ENCODE results near the gene RETREG3. TPM values are rescaled to one million over a fixed set of nuclear protein-coding genes. Genes with fewer than 3 reads are reported as not detected.
A peak's percentile ranks its signal among the peaks of the same experiment; 100 is the strongest.

The RETREG3 gene
- total RNA-seq, 1 donor from 2014 or later: 61.8 TPM

DNA sequence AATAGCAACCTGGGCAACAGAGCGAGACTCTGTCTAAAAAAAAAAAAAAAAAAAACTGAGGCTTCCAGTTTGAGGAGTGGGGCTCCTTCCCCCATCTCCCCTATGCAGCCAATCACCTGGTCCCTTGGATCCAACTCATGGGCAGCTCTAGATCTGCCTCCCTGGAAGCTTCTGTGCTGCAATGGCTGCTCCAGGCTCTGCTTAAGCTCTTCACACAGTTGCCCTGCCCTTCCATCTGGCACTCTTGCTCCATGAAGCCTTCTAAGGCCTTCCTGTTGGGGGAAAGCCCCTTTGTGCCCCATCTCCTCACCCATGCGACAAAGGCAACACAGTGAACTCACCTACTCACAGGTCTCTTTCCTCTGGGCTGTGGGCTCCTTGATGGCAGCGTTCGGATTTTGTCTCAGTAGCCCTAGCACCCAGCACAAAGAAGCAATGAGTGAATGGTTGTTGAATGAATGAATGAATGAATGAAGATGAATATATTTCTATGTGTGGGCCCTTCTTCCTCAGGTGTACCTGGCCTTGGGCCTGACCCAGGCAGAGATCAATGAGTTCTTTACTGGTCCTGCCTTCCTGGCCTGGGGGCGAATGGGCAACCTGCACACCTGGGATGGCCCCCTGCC lies 71.2 kb downstream of the RETREG3 start:
- peaks cover 29% of the 10 kb centered on the region for H3K4me1 Mint-ChIP-seq (ENCODE audit: low read depth)
- TF ChIP-seq, protein P1, sequence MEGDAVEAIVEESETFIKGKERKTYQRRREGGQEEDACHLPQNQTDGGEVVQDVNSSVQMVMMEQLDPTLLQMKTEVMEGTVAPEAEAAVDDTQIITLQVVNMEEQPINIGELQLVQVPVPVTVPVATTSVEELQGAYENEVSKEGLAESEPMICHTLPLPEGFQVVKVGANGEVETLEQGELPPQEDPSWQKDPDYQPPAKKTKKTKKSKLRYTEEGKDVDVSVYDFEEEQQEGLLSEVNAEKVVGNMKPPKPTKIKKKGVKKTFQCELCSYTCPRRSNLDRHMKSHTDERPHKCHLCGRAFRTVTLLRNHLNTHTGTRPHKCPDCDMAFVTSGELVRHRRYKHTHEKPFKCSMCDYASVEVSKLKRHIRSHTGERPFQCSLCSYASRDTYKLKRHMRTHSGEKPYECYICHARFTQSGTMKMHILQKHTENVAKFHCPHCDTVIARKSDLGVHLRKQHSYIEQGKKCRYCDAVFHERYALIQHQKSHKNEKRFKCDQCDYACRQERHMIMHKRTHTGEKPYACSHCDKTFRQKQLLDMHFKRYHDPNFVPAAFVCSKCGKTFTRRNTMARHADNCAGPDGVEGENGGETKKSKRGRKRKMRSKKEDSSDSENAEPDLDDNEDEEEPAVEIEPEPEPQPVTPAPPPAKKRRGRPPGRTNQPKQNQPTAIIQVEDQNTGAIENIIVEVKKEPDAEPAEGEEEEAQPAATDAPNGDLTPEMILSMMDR (IDR thresholded peaks at IDR 0.05): no peak
- no peaks in the 10 kb centered on the region for H3K9me3 Mint-ChIP-seq (ENCODE audit: low read depth)
- peaks cover 12% of the 10 kb centered on the region for H3K36me3 Mint-ChIP-seq (ENCODE audit: low read depth)
- H3K27ac Mint-ChIP-seq (ENCODE audit: unreplicated experiment): no peak overlapping the region
- DNase-seq (ENCODE audit: low spot score): no peak
- no peaks in the 10 kb centered on the region for H3K27me3 Mint-ChIP-seq (ENCODE audit: low read depth)
- H3K4me3 Mint-ChIP-seq (ENCODE audit: unreplicated experiment): peak overlapping the region; percentile 85

DNA sequence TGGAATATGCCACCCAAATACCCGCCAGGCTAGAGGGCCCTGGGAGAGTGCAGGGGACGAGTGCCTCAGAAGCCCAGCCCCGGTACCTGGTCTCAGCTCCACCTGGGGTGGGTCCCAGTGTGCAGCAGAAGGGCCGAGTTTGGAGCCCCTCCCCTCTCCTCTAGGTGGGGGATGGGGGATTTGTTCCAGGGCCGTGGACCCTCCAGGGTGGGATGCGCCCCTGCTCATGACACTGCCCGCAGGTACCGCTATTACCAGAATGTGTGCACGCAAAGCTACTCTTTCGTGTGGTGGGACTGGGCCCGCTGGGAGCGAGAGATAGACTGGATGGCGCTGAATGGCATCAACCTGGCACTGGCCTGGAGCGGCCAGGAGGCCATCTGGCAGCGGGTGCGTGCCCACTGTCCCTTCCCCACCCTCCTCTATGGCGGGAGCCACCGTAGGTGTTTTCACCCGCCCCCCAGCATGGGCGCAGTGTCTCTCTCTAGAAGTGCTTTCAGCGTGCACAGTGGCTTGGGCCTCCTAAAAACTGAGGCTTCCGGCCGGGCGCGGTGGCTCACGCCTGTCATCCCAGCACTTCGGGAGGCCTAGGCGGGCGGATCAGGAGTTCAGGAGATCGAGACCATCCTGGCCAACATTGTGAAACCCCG lies 71.9 kb downstream of the RETREG3 start:
- H3K27ac Mint-ChIP-seq (ENCODE audit: unreplicated experiment): no peak overlapping the region
- TF ChIP-seq, protein P1 (IDR thresholded peaks at IDR 0.05): no peak
- peaks cover 29% of the 10 kb centered on the region for H3K4me1 Mint-ChIP-seq (ENCODE audit: low read depth)
- peaks cover 12% of the 10 kb centered on the region for H3K36me3 Mint-ChIP-seq (ENCODE audit: low read depth)
- H3K9me3 Mint-ChIP-seq (ENCODE audit: low read depth): no peaks in the 10 kb centered on the region
- H3K4me3 Mint-ChIP-seq (ENCODE audit: unreplicated experiment): peak overlapping the region; percentile 85
- DNase-seq (ENCODE audit: low spot score): no peak
- H3K27me3 Mint-ChIP-seq (ENCODE audit: low read depth): no peaks in the 10 kb centered on the region

DNA sequence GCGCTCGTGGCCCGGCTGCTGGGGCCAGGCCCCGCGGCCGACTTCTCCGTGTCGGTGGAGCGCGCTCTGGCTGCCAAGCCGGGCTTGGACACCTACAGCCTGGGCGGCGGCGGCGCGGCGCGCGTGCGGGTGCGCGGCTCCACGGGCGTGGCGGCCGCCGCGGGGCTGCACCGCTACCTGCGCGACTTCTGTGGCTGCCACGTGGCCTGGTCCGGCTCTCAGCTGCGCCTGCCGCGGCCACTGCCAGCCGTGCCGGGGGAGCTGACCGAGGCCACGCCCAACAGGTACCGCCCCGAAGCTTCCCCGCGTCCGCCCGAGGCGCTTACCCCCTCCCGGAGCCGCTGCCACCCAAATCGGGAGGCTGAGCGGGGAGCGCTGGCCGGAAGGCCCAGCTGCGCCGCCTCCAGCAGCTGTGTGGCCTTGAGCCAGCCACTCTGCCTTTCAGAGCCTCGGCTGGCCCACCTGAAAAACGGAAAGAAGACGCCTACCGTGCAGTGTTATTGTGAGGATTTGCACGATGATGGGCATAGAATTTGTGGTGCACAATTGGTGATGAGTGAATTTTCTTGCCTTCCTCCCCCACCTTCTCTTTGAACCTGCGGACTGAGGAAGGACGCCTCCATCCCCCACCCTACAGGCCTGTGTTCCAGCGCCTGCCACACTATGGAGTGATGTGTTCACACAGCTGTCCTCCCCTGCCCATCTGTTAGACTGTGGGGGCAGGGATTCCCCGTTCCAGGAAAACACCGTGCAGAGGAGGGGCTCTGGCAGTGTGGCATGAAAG lies 72.6 kb downstream of the RETREG3 start:
- TF ChIP-seq, protein P1 (IDR thresholded peaks at IDR 0.05): peak; percentile 21
- Mint-ChIP-seq H3K9me3 (ENCODE audit: low read depth) (no peaks in the 10 kb centered on the region), H3K27ac (ENCODE audit: unreplicated experiment) (peak overlapping the region; percentile 87), H3K27me3 (ENCODE audit: low read depth) (no peaks in the 10 kb centered on the region), H3K36me3 (ENCODE audit: low read depth) (peaks cover 12% of the 10 kb centered on the region), H3K4me1 (ENCODE audit: low read depth) (peaks cover 32% of the 10 kb centered on the region), H3K4me3 (ENCODE audit: unreplicated experiment) (peak overlapping the region; percentile 85)
- DNase-seq (ENCODE audit: low spot score): no peak

DNA sequence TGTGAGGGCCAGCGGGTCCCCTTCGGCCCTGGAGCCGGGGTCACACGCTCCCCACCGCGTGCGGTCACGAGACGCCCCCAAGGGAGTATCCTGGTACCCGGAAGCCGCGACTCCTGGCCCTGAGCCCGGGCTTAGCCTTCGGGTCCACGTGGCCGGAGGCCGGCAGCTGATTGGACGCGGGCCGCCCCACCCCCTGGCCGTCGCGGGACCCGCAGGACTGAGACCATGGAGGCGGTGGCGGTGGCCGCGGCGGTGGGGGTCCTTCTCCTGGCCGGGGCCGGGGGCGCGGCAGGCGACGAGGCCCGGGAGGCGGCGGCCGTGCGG lies 73.2 kb downstream of the RETREG3 start, which contains the start of gene NAGLU:
NAGLU (plus strand) TSS at position 194 of the 324 bp plus-strand sequence; CDS start at position 226, 32 bp downstream.
- Mint-ChIP-seq H3K36me3 (ENCODE audit: low read depth) (peaks cover 12% of the 10 kb centered on the region), H3K9me3 (ENCODE audit: low read depth) (no peaks in the 10 kb centered on the region), H3K4me3 (ENCODE audit: unreplicated experiment) (peak within 1 kb of the TSS; percentile 85), H3K27ac (ENCODE audit: unreplicated experiment) (peak within 1 kb of the TSS; percentile 99), H3K27me3 (ENCODE audit: low read depth) (no peaks in the 10 kb centered on the region), H3K4me1 (ENCODE audit: low read depth) (peaks cover 34% of the 10 kb centered on the region)
- no peak for DNase-seq (ENCODE audit: low spot score)
- TF ChIP-seq, protein P1 (IDR thresholded peaks at IDR 0.05): no peak

All from chondrocyte (in vitro differentiated cells).